Activated CD4-positive, alpha-beta memory T cell treated with anti-CD3 and anti-CD28 coated beads for 36 hours (primary cell): ENCODE data around the gene TMEM43. TPM values are rescaled to one million over a fixed set of nuclear protein-coding genes. Genes with fewer than 3 reads are reported as not detected.

Experiments
- CTCF ChIA-PET: fragments of 350-600 bp; sonication (Branson Sonifier 250); formaldehyde crosslinking; loops from one replicate; lab custom pipeline; 2021; ENCODE audit warnings: antibody characterized with exemption, inconsistent platforms; lab: Charles Lee
- POLR2A ChIA-PET: fragments of 350-600 bp; sonication (Branson Sonifier 250); formaldehyde crosslinking; loops from one replicate; lab custom pipeline; 2021; ENCODE audit warnings: antibody characterized with exemption; lab: Charles Lee
- DNase-seq: peaks from one replicate; pipeline ENCODE4 v3.0.0-alpha.2; 2020
- H3K27ac Mint-ChIP-seq: one replicate; pipeline ENCODE4 v1.8.0; 2021; ENCODE audit warnings: mixed read lengths
- H3K27me3 Mint-ChIP-seq: one replicate; pipeline ENCODE4 v1.8.0; 2021; ENCODE audit warnings: mixed read lengths
- H3K36me3 Mint-ChIP-seq: one replicate; pipeline ENCODE4 v1.8.0; 2021; ENCODE audit warnings: mixed read lengths
- H3K4me1 Mint-ChIP-seq: one replicate; pipeline ENCODE4 v1.8.0; 2021; ENCODE audit warnings: low read depth, mixed read lengths
- H3K4me3 Mint-ChIP-seq: one replicate; pipeline ENCODE4 v1.8.0; 2021; ENCODE audit warnings: mild to moderate bottlenecking, mixed read lengths
- H3K9me3 Mint-ChIP-seq: one replicate; pipeline ENCODE4 v1.8.0; 2021; ENCODE audit warnings: mixed read lengths
- intact Hi-C: fragments of 100-400 bp; cut with micrococcal nuclease; formaldehyde crosslinking; loops from one replicate; pipeline ENCODE4 v1.15.1; 2023
- total RNA-seq, 2 experiments: library from RNA; stranded (reverse); gene quantifications; one replicate each; pipeline ENCODE4 v1.2.3, GENCODE V29; 2021

TMEM43 gene
- total RNA-seq, 2 experiments from 2014 or later = 31.0 to 32.4 TPM

DNA sequence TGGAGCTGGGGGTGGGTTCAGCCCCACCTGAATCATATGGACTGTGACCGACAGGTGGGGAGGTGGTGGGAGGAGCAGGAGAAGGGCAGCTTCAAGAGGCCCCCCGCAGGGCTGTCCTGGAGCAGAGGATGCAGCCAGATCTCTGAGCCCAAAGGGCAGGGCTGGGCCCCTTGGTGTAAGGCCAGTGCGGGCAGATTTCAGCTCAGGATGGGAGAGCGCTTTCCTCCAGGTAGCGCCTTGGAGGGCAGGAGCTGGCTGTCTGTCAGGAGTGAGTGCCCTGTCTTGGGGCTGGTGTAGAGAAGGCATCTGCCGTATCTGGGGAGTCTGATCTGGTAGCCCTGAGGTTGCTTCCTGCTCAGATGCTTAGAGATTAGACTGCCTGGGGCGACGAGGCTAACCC lies 7.3 kb downstream of the TMEM43 start:
- ChIA-PET POLR2A (interaction anchor here (1.2 kb wide), 1 partner anchor 8 kb away, joined by 3 read pairs; no protein-coding TSS in a partner anchor), CTCF (no interaction called here)
- peaks cover 21% of the 10 kb centered on the region for H3K4me1 Mint-ChIP-seq
- peaks cover 57% of the 10 kb centered on the region for H3K36me3 Mint-ChIP-seq
- no peak overlapping the region for H3K4me3 Mint-ChIP-seq
- intact Hi-C loops = no loop called here
- no peak for DNase-seq
- no peaks in the 10 kb centered on the region for H3K27me3 Mint-ChIP-seq
- no peaks in the 10 kb centered on the region for H3K9me3 Mint-ChIP-seq
- no peak overlapping the region for H3K27ac Mint-ChIP-seq

GRCh38 chr3:14132689-14133088 lies 7.8 kb downstream of the TMEM43 start:
- H3K27me3 Mint-ChIP-seq = no peaks in the 10 kb centered on the region
- no peak for DNase-seq
- intact Hi-C loops = no loop called here
- H3K9me3 Mint-ChIP-seq = no peaks in the 10 kb centered on the region
- H3K36me3 Mint-ChIP-seq = peaks cover 57% of the 10 kb centered on the region
- H3K27ac Mint-ChIP-seq = no peak overlapping the region
- ChIA-PET CTCF (no interaction called here), POLR2A (interaction anchor here (1.2 kb wide), 1 partner anchor 9 kb away, joined by 3 read pairs; no protein-coding TSS in a partner anchor)
- peaks cover 15% of the 10 kb centered on the region for H3K4me1 Mint-ChIP-seq
- no peak overlapping the region for H3K4me3 Mint-ChIP-seq

- ChIA-PET CTCF (interaction anchor here (0.6 to 0.7 kb wide), 2 partner anchors 10 to 241 kb away, joined by 3 to 4 read pairs; no protein-coding TSS in a partner anchor), POLR2A (interaction anchor here (2.1 kb wide), 1 partner anchor 10 kb away, joined by 6 read pairs; no protein-coding TSS in a partner anchor)
- no peaks in the 10 kb centered on the region for H3K27me3 Mint-ChIP-seq
- H3K27ac Mint-ChIP-seq = no peak overlapping the region
- intact Hi-C loops = no loop called here
- H3K9me3 Mint-ChIP-seq = no peaks in the 10 kb centered on the region
- DNase-seq = no peak
- H3K4me1 Mint-ChIP-seq = peaks cover 9% of the 10 kb centered on the region
- no peak overlapping the region for H3K4me3 Mint-ChIP-seq
- H3K36me3 Mint-ChIP-seq = peaks cover 53% of the 10 kb centered on the region
Measured at GRCh38 chr3:14133188-14133800, 8.4 kb downstream of the TMEM43 start.

GRCh38 chr3:14133876-14134275 lies 9.0 kb downstream of the TMEM43 start:
- DNase-seq = no peak
- Mint-ChIP-seq H3K4me1 (peaks cover 3% of the 10 kb centered on the region), H3K9me3 (no peaks in the 10 kb centered on the region), H3K36me3 (peaks cover 50% of the 10 kb centered on the region), H3K4me3 (no peak overlapping the region), H3K27ac (no peak overlapping the region), H3K27me3 (no peaks in the 10 kb centered on the region)
- ChIA-PET CTCF (no interaction called here), POLR2A (interaction anchor here (2.1 kb wide), 1 partner anchor 9 kb away, joined by 6 read pairs; no protein-coding TSS in a partner anchor)
- intact Hi-C loops = no loop called here

- Mint-ChIP-seq H3K4me1 (peaks cover 2% of the 10 kb centered on the region), H3K36me3 (peaks cover 47% of the 10 kb centered on the region), H3K27ac (no peak overlapping the region), H3K27me3 (no peaks in the 10 kb centered on the region), H3K4me3 (no peak overlapping the region), H3K9me3 (no peaks in the 10 kb centered on the region)
- POLR2A ChIA-PET = interaction anchor here (1.4 to 2.1 kb wide), 2 partner anchors 9 kb away, joined by 4 to 6 read pairs; partner anchors contain the start of gene TMEM43
- CTCF ChIA-PET = no interaction called here
- no peak for DNase-seq
- intact Hi-C loops = no loop called here
Measured at GRCh38 chr3:14134291-14134690, 9.4 kb downstream of the TMEM43 start.

- ChIA-PET CTCF (interaction anchor here (0.8 kb wide), 1 partner anchor 239 kb away, joined by 3 read pairs; no protein-coding TSS in a partner anchor), POLR2A (interaction anchor here (1.4 kb wide), 1 partner anchor 10 kb away, joined by 4 read pairs; the partner anchor contains the start of gene TMEM43)
- H3K36me3 Mint-ChIP-seq = peaks cover 48% of the 10 kb centered on the region
- H3K4me1 Mint-ChIP-seq = peaks cover 7% of the 10 kb centered on the region
- H3K9me3 Mint-ChIP-seq = no peaks in the 10 kb centered on the region
- DNase-seq = no peak
- intact Hi-C loops = no loop called here
- H3K27ac Mint-ChIP-seq = no peak overlapping the region
- no peaks in the 10 kb centered on the region for H3K27me3 Mint-ChIP-seq
- H3K4me3 Mint-ChIP-seq = no peak overlapping the region
Measured at GRCh38 chr3:14135581-14135980, 10.7 kb downstream of the TMEM43 start.

GRCh38 chr3:14137004-14137403 lies 12.2 kb downstream of the TMEM43 start:
- Mint-ChIP-seq H3K27me3 (no peaks in the 10 kb centered on the region), H3K9me3 (no peaks in the 10 kb centered on the region), H3K4me1 (peaks cover 22% of the 10 kb centered on the region), H3K36me3 (peaks cover 46% of the 10 kb centered on the region), H3K27ac (no peak overlapping the region), H3K4me3 (no peak overlapping the region)
- no peak for DNase-seq
- intact Hi-C loops = no loop called here
- POLR2A ChIA-PET = no interaction called here
- CTCF ChIA-PET = no interaction called here

DNA sequence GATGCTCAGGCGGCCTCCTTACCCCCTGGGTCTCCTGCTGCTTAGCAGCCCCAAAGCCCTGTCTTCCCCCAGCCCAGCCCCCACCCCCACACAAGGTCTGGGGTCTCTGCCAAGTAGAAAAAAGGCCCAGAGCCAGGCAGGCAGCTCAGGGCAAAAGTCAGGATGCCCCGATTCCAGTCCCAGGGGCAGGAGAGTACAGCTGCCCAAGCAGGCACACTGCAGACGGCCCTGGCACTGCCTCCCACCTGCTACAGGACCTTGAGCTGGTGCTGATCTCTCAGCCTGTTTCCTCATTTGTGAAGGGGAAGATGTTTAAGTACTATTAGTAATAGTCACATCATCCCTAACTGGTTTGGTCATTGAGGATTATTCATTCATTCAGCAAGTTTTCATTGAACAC lies 12.6 kb downstream of the TMEM43 start:
- no peak for DNase-seq
- CTCF ChIA-PET = no interaction called here
- POLR2A ChIA-PET = no interaction called here
- H3K27me3 Mint-ChIP-seq = no peaks in the 10 kb centered on the region
- H3K36me3 Mint-ChIP-seq = peaks cover 48% of the 10 kb centered on the region
- no peak overlapping the region for H3K27ac Mint-ChIP-seq
- no peaks in the 10 kb centered on the region for H3K9me3 Mint-ChIP-seq
- intact Hi-C loops = no loop called here
- H3K4me3 Mint-ChIP-seq = no peak overlapping the region
- peaks cover 26% of the 10 kb centered on the region for H3K4me1 Mint-ChIP-seq

GRCh38 chr3:14138109-14138877 lies 13.4 kb downstream of the TMEM43 start:
- Mint-ChIP-seq H3K36me3 (peaks cover 44% of the 10 kb centered on the region), H3K27ac (peak overlapping the region; percentile 34), H3K27me3 (no peaks in the 10 kb centered on the region), H3K9me3 (no peaks in the 10 kb centered on the region), H3K4me1 (peaks cover 34% of the 10 kb centered on the region), H3K4me3 (no peak overlapping the region)
- POLR2A ChIA-PET = no interaction called here
- intact Hi-C loops = no loop called here
- CTCF ChIA-PET = no interaction called here
- no peak for DNase-seq

DNA sequence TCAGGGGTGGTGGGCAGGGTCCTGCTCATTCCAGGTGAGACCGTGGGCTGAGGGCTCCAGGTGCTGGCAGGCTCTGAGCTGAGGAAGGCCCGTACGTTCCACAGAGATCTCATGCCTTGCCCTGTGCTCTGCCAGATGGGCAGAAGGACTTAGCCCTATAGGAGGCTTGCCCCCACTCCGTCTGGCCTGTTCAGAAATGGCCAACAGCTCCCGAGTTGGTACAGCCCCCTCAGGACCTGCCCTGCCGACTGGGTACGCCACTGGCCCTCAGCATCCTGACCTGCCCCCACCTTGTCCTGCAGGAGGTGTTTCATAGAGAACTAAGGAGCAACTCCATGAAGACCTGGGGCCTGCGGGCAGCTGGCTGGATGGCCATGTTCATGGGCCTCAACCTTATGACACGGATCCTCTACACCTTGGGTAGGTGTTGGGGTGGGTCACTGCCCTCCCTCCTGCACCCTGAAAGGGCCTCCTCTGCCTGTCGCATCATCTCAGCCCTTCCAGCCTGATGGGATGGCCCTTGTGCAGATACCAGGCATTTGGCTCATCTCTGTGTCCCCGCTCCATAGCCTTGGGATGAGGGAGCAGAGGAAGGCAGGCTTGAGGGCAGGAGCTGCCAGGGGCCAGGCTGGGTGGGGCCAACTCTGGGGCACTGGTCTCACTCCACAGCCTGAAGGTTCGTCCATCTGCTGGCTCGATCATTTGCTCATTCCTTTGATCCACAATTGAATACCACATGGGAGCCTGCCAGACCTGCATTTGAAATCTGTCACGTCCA lies 14.2 kb downstream of the TMEM43 start:
- POLR2A ChIA-PET = no interaction called here

DNA sequence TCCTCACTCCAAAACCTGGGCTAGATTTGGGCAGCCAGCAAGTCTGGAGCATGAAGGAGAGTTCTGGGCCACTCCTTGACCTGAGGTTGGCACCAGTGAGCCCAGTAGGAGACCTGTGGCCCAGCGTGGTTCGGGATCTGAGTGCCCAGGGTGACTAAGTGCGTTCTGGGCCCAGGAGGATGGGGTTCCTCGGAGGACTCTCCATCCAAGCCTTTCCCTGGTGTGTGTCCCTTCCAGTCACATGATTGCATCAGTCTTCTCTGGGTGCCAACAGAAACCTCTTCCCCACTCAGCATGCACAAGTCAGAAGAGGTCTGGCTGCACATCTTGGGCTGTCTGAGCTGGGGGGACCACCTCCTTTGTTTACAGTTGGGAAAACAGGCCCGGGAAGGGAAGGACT lies 14.9 kb downstream of the TMEM43 start:
- no peak overlapping the region for H3K4me3 Mint-ChIP-seq
- no peak for DNase-seq
- CTCF ChIA-PET = no interaction called here
- intact Hi-C loops = no loop called here
- peaks cover 41% of the 10 kb centered on the region for H3K36me3 Mint-ChIP-seq
- no peaks in the 10 kb centered on the region for H3K27me3 Mint-ChIP-seq
- peak overlapping the region; percentile 23 for H3K27ac Mint-ChIP-seq
- H3K9me3 Mint-ChIP-seq = no peaks in the 10 kb centered on the region
- peaks cover 47% of the 10 kb centered on the region for H3K4me1 Mint-ChIP-seq
- POLR2A ChIA-PET = no interaction called here

More for the DNA sequence above, 14.2 kb downstream of the TMEM43 start:
- no peaks in the 10 kb centered on the region for H3K9me3 Mint-ChIP-seq
- no peak overlapping the region for H3K27ac Mint-ChIP-seq
- no peak overlapping the region for H3K4me3 Mint-ChIP-seq
- CTCF ChIA-PET = no interaction called here
- H3K27me3 Mint-ChIP-seq = no peaks in the 10 kb centered on the region
- peaks cover 41% of the 10 kb centered on the region for H3K4me1 Mint-ChIP-seq
- no peak for DNase-seq
- peaks cover 42% of the 10 kb centered on the region for H3K36me3 Mint-ChIP-seq
- intact Hi-C loops = no loop called here

DNA sequence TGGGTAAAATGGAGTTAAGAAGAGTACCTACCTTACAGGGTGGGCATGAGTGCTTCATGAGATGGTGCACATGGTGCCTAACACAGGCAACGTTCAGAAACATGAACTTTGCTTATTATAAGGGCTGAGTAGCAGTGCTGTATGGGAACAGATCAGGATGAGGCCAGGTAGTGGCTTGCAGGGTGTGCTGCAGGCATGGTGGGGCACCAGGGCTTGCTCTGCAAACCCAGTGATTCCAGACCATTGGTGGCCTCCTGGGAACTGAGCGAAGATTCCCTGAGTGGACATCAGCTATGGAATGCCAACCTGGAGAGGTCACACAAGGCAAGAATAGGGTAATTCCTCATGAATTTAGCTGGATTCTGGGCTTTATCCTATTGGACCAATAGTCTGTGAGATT lies 15.8 kb downstream of the TMEM43 start:
- Mint-ChIP-seq H3K9me3 (no peaks in the 10 kb centered on the region), H3K36me3 (peaks cover 41% of the 10 kb centered on the region), H3K4me1 (peaks cover 52% of the 10 kb centered on the region), H3K4me3 (no peak overlapping the region), H3K27me3 (no peaks in the 10 kb centered on the region), H3K27ac (no peak overlapping the region)
- intact Hi-C loops = no loop called here
- CTCF ChIA-PET = no interaction called here
- POLR2A ChIA-PET = no interaction called here
- DNase-seq = no peak
